Urinary bladder (tissue), 4 donors: Measurements from ENCODE around the gene SLC41A2. TPM values are rescaled to one million over a fixed set of nuclear protein-coding genes. Genes with fewer than 3 reads are reported as not detected.

Experiments
- DNase-seq: peaks from one replicate; pipeline ENCODE4 v3.0.0-alpha.2; 2015; ENCODE audit errors: extremely low spot score
- H3K27ac ChIP-seq: one replicate; pipeline ENCODE4 v1.5.1; 2013; ENCODE audit warnings: low read depth, mild to moderate bottlenecking, moderate library complexity
- H3K36me3 ChIP-seq: one replicate; pipeline ENCODE4 v1.6.1; 2013; ENCODE audit warnings: mild to moderate bottlenecking, moderate library complexity; ENCODE audit not compliant: insufficient read depth
- H3K4me1 ChIP-seq: one replicate; pipeline ENCODE4 v1.6.1; 2013; ENCODE audit warnings: mild to moderate bottlenecking, moderate library complexity; ENCODE audit not compliant: insufficient read depth
- H3K4me3 ChIP-seq: one replicate; pipeline ENCODE4 v1.5.1; 2013; ENCODE audit warnings: low read depth, low read length
- WGBS: extraction: QIAGEN DNeasy Blood & Tissue Kit; methylation state at CpG from one replicate; pipeline ENCODE4 v1.1.7; 2013; 5-methylcytosine and 5-hydroxymethylcytosine counted together
- polyA plus RNA-seq: library from polyadenylated mRNA; stranded (reverse); fragments of 200-250 nt; gene quantifications from one replicate; pipeline ENCODE4 v1.2.3, GENCODE V29; 2013
- total RNA-seq: library from RNA; depleted of rRNA; stranded (reverse); fragments of >200 nt; gene quantifications from one replicate; pipeline ENCODE4 v1.2.3, GENCODE V29; 2014
- donor health status: healthy with polysubstance abuse.
- donor health status: healthy.

The SLC41A2 gene
- total and polyA plus RNA-seq, 2 donors: 3.3 to 27.5 TPM

DNA sequence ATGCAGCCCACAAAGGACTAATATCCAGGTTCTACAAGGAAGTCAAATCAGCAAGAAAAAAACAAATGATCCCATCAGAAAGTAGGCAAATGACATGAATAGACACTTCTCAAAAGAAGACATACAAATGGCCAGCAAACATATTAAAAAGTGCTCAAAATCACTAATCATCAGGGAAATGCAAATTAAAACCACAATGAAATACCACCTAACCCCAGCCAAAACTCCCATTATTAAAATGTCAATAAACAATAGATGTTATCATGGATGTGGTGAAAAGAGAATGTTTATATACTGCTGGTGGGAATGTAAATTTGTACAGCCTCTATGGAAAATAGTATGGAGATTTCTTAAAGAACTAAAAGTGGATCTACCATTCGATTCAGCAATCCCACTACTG is 25.0 kb downstream of the SLC41A2 start:
- DNase-seq: no peak
- 88% methylated on average over 1 of the region's 1 CpG for WGBS
- H3K27ac ChIP-seq: no peak overlapping the region
- peaks cover 2% of the 10 kb centered on the region for H3K36me3 ChIP-seq
- no peaks in the 10 kb centered on the region for H3K4me1 ChIP-seq
- H3K4me3 ChIP-seq: no peak overlapping the region

DNA sequence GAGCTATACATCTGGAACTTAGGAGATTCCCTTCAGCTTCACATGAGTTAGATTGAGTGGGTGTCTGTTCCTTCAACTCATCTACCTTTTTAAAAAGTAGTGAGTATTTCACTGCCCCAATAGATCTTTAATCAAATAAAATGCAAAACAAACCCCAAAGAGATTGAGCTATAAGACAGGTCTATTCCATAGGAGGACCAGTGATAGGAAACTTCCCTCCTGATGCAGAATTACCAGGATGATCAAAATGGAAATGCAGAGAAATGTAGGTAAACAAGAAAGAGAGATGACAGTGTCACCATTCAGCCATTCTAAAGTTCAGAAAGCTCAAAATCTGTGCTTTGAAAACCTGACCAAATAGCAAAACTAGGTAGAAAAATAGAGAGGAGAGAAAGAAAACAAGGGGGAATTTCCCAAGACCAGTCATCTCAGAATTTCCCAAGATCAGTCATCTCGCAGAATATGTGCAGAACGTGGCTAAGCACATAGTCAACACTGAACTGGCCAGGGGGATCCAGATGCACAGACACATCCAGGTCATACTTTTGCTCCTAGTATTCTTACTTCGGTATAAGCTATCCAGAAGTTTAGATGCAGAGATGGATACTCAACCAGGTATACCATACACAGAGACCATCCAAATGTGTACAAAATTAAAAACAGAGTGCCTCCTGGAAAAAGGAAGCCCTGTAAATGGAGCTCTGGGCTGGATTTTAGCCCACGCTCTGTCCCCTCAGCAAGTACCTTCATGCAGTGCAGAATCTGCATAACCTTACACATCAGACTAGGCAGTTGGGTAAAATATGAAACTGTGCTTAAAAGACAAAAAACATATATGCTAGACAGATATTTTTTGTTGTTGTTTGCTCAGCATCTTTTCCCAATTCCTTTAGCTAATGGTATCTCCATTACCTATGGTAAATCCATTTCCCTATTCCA is 27.4 kb downstream of the SLC41A2 start:
- WGBS: 90% methylated on average over 4 of the region's 4 CpGs
- Histone ChIP-seq H3K4me1 (no peaks in the 10 kb centered on the region), H3K4me3 (no peak overlapping the region), H3K36me3 (peaks cover 2% of the 10 kb centered on the region), H3K27ac (no peak overlapping the region)
- no peak for DNase-seq

DNA sequence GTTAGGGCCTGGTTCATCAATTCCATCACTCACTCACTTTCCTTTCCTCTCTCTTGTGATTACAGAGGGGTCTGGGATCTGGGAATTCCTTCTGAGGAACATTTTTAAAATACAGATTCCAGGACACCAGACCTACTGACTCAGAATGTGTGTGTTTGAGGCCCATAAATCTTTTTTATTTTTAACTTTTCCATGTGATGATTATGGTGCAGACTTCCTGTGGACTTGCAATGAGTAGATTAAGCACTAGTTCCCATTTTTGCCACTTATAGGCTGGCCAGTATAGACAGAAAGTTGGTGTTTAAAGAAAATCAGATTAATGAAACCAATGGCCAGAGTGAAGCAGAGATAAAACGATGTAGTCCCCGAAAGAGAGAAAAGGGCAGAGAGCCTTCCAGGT is 28.1 kb downstream of the SLC41A2 start:
- H3K4me1 ChIP-seq: no peaks in the 10 kb centered on the region
- H3K36me3 ChIP-seq: peaks cover 2% of the 10 kb centered on the region
- DNase-seq: no peak
- 37% methylated on average over 2 of the region's 2 CpGs for WGBS
- H3K4me3 ChIP-seq: no peak overlapping the region
- H3K27ac ChIP-seq: no peak overlapping the region

DNA sequence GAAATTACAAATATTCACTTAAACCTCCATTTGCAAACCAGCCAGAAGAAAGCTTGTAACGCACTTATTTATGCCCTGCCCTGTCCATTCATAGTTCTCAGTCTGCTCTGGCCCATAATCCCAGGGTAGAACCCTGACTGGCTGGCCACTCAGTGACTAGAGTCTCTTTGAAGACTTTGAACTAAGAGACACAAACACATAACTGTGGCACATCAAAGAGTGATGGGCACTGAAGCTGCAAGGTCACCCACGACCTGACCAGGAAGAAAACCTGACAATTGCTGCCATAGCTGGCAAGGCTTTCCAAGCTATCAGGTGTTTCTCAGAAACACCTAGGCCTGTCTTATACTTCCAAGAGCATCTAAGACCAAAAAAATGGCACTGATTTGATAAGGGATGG is 28.7 kb downstream of the SLC41A2 start:
- H3K36me3 ChIP-seq: no peaks in the 10 kb centered on the region
- no peak overlapping the region for H3K27ac ChIP-seq
- no peak overlapping the region for H3K4me3 ChIP-seq
- no peak for DNase-seq
- no peaks in the 10 kb centered on the region for H3K4me1 ChIP-seq
- 84% methylated on average over 2 of the region's 2 CpGs for WGBS

DNA sequence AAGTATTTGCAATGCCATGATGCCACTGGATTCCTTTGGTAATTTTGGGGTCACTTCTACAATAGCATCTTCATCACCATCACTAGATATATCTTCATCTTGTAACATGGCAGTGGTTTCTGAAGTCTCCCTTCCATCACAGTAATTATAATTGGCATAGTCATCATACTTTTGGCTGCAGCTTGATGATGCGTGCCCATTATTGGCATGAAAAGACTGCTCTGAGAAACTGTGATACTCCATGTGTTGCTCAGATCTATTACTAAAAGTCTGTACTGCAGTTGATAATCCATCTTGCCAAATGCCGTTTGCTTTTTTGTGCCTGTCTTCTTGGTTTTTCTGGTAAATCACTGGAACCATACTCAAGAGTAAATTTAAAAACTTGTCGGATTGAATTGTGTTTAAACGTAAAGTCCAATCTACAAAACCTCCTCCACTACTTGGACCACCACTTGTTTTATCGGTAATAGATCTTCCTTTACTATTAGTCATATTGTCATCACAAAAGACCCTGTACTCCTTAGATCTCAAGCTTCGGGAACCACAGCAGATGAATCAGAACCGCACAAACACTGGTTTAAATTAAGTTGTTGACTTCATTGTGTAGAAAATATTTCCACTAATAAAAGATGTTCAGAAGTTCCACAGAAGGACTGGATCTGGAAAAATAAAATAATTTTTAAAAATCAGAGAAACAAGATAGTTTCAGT is 29.9 kb downstream of the SLC41A2 start:
- no peak for DNase-seq
- Histone ChIP-seq H3K4me1 (no peaks in the 10 kb centered on the region), H3K27ac (no peak overlapping the region), H3K36me3 (no peaks in the 10 kb centered on the region), H3K4me3 (no peak overlapping the region)
- WGBS: 93% methylated on average over 7 of the region's 7 CpGs

DNA sequence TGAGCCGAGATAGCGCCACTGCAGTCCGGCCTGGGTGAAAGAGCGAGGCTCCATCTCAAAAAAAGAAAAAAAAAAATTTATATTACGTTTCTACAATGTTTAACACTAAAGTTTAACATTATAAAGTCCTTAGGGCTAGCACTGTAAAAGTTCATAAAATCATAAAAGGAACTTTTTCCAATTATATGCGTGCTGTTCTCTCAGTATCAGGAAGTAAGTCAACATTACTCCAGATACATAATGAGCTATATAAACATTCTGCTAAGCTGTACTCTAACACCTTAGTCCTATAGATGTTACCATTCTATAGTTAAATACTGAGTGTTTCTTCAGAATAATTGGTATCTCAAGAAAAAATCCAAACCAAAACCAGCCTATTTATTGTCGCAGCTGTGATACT is 32.6 kb downstream of the SLC41A2 start:
- DNase-seq: no peak
- Histone ChIP-seq H3K27ac (no peak overlapping the region), H3K4me3 (no peak overlapping the region), H3K4me1 (no peaks in the 10 kb centered on the region), H3K36me3 (no peaks in the 10 kb centered on the region)
- WGBS: 95% methylated on average over 7 of the region's 7 CpGs

DNA sequence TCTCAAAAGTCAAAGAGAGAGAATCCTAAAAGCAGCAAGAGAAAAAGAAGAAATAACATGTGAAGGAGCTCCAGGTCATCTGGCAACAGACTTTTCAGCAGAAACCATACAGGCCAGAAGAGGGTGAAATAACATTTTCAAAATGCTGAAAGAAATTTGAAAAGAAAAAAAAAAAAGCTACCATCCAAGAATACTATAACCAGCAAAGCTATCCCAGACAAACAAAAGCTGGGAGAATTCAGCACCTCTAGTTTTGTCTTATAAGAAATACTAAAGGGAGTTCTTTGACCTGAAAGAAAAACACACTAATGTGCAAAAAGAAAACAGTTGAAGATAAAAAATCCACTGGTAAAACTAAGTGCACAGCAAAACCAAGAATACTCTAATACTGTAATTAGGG is 36.8 kb downstream of the SLC41A2 start:
- Histone ChIP-seq H3K4me1 (no peaks in the 10 kb centered on the region), H3K4me3 (no peak overlapping the region), H3K36me3 (no peaks in the 10 kb centered on the region), H3K27ac (no peak overlapping the region)
- DNase-seq: no peak

DNA sequence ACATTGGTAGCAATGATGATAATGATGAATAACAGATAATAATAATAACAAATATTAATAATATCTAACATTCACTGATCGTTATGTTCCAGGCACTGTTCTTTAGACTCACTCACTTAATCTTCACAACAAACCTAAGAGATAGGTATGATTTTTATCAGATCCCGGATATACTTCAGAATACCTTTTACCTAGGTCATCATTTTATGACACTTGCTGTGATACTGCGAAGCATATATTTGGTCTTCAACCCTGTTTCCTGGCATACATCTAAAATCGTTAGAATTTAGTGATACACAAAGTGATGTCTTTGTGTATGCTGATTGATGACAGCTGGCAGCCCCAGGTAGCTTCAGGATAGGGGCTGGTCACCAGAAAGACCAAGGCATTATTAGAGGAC is 46.1 kb downstream of the SLC41A2 start:
- DNase-seq: no peak
- Histone ChIP-seq H3K36me3 (no peaks in the 10 kb centered on the region), H3K4me1 (no peaks in the 10 kb centered on the region), H3K4me3 (no peak overlapping the region), H3K27ac (no peak overlapping the region)
- WGBS: 89% methylated on average over 4 of the region's 4 CpGs

DNA sequence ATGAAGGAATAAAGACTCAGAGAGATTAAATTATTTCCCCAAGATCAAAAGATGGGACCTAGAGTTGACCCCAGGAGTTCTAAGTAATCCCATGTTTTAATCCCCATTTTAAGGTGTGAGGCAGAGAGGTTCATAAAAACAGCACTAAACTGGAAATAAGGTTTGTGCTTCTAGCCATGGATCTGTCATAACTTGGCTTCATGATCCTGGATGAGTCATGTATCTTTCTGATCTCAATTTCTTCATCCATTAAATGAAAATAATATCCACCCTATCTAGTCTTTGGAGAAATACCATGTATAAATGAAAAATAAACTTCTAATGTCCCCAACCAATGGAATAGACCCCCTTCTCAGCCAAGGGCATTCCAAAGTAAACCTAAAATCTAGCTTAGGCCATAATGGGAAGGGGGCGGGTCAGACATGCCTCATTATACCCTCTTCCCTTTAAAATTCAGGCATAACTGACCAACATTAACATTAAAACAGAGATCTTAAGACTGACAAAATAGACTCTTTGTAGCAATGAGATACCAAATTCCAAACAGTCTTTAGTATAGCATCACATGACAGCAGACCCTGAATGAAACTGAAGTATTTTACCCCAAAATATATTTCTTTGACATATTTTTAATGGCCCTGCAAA is 47.8 kb downstream of the SLC41A2 start:
- Histone ChIP-seq H3K4me3 (no peak overlapping the region), H3K27ac (no peak overlapping the region), H3K36me3 (no peaks in the 10 kb centered on the region), H3K4me1 (no peaks in the 10 kb centered on the region)
- 97% methylated on average over 1 of the region's 1 CpG for WGBS
- no peak for DNase-seq

DNA sequence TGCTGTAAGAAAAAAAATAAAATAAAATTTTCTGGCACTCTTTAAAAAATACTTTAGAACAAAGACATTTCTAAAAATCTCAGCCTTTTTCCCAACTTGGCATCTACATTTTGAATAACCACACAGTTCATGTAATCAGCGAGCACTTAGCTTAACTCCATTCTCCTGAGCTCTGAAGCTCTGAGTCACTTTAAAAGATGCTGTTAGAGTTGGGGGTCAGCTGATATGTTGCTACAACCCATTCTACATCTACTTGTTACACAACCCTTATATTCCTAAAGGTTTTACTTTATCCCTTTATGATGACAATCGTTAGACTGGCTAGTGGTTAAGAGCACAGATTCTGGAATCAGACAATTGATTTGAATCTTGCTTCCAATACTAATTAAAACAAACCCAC is 48.3 kb downstream of the SLC41A2 start:
- 85% methylated on average over 2 of the region's 2 CpGs for WGBS

More for the DNA sequence above, 48.3 kb downstream of the SLC41A2 start:
- H3K36me3 ChIP-seq: no peaks in the 10 kb centered on the region
- no peak for DNase-seq
- H3K4me1 ChIP-seq: no peaks in the 10 kb centered on the region
- no peak overlapping the region for H3K4me3 ChIP-seq
- no peak overlapping the region for H3K27ac ChIP-seq

Other genes starting within 250 kb of the SLC41A2 start
- 7.2 TPM for gene NOPCHAP1, start 28.0 kb upstream of the SLC41A2 start, total RNA-seq
- 6.1 TPM for gene NOPCHAP1, start 28.0 kb upstream of the SLC41A2 start, polyA plus RNA-seq
- 27.7 TPM for gene ALDH1L2, start 126.2 kb upstream of the SLC41A2 start, total RNA-seq
- 7.8 TPM for gene ALDH1L2, start 126.2 kb upstream of the SLC41A2 start, polyA plus RNA-seq
- 209 TPM for gene WASHC4, start 149.4 kb upstream of the SLC41A2 start, total RNA-seq
- 18.3 TPM for gene WASHC4, start 149.4 kb upstream of the SLC41A2 start, polyA plus RNA-seq